SJSA1 (cell line): ENCODE measurements around the gene CTNNA3. TPM values are rescaled to one million over a fixed set of nuclear protein-coding genes. Genes with fewer than 3 reads are reported as not detected.

Source experiments
- DNase-seq, 2 experiments: peaks; one replicate each; pipeline ENCODE4 v3.0.0-alpha.2; 2015 to 2020; ENCODE audit warnings: low spot score in 2 of 2, low read depth in 1 of 2
- H3K27ac ChIP-seq: fragments of 250-450 bp; sonication (Bioruptor Pico); 2 replicates; pipeline ENCODE4 v1.5.1; 2020; ENCODE audit warnings: mild to moderate bottlenecking, moderate library complexity
- H3K27me3 ChIP-seq: fragments of 250-450 bp; sonication (Bioruptor Pico); replicated peaks from 2 replicates; pipeline ENCODE4 v1.5.1; 2020; ENCODE audit warnings: mild to moderate bottlenecking, moderate library complexity
- H3K36me3 ChIP-seq: fragments of 250-450 bp; sonication (Bioruptor Pico); 2 replicates; pipeline ENCODE4 v1.5.1; 2020; ENCODE audit warnings: mild to moderate bottlenecking
- H3K4me1 ChIP-seq: fragments of 250-450 bp; sonication (Bioruptor Pico); replicated peaks from 2 replicates; pipeline ENCODE4 v1.6.1; 2021; ENCODE audit warnings: mild to moderate bottlenecking
- H3K4me3 ChIP-seq: fragments of 250-450 bp; sonication (Bioruptor Pico); 2 replicates; pipeline ENCODE4 v1.5.1; 2020; ENCODE audit warnings: mild to moderate bottlenecking
- H3K9me3 ChIP-seq: fragments of 250-450 bp; sonication (Bioruptor Pico); replicated peaks from 2 replicates; pipeline ENCODE4 v1.5.1; 2020; ENCODE audit warnings: mild to moderate bottlenecking
- total RNA-seq: library from RNA; depleted of rRNA; stranded (reverse); fragments of >200 nt; shearing (Covaris generic); gene quantifications from 2 replicates; pipeline ENCODE4 v1.2.3, GENCODE V29; 2014

The CTNNA3 gene
- total RNA-seq, 1 experiment from 2014 or later: 0.18 TPM

DNA sequence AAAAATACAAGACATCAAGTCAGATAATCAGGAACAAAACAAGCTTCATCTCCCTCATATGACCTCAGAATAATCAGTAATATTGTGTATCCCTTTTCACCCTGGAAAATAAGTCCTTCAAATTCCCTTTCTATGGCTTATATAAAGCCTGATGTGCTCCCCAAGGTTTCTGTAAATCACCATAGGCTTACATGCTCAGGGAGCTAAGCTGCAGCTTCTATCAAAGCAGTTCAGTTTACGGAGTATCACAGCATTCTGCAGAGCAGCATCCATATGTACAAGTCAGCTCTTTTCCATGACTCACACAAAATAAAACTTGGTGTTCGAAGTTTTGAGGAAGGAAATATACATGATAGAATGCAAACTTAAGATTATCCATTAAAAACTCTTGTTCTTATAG, 544.5 kb downstream of the CTNNA3 start:
- H3K4me3 ChIP-seq: no peak overlapping the region
- no peak overlapping the region for H3K27ac ChIP-seq
- no peaks in the 10 kb centered on the region for H3K9me3 ChIP-seq
- no peak for DNase-seq
- no peaks in the 10 kb centered on the region for H3K27me3 ChIP-seq
- no peaks in the 10 kb centered on the region for H3K4me1 ChIP-seq
- no peaks in the 10 kb centered on the region for H3K36me3 ChIP-seq

DNA sequence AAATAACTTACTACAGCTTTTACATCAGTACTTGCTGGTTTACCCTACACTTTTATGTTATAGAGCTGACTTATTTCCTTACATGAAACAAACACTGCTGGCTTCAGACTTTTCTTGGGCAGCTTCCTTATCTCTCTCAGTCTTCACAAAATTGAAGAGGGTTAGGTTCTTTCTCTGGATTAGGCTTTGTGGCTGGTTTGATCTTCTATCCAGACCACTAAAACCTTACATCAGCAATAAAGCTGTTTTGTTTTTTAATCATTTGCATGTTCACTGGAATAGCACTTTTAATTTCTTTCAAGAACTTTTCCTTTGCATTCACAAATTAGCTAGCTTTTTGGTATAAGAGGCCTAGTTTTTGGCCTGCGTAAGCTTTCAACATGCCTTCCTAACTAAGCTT, 551.5 kb downstream of the CTNNA3 start:
- Histone ChIP-seq H3K36me3 (no peaks in the 10 kb centered on the region), H3K4me3 (no peak overlapping the region), H3K9me3 (no peaks in the 10 kb centered on the region), H3K4me1 (no peaks in the 10 kb centered on the region), H3K27ac (no peak overlapping the region), H3K27me3 (no peaks in the 10 kb centered on the region)
- DNase-seq: no peak

DNA sequence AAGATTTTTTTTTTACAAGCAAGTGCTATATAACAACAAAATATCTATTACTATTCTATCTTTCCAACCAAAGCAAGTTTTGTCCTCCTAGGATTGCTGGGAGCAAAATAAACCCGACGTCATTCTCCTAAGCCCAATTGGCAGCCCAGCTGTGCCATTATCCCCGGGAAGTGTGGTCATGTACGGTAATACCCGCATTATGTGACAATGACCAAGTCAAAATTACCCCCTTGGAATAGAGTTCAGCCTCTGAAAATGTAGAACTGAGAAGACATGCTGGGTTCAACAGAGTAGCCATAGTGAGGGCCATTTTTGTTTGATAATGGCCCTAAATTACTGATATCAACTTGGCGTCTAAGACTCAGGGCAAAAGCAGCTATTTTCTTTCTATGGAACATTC, 554.7 kb downstream of the CTNNA3 start:
- Histone ChIP-seq H3K27ac (no peak overlapping the region), H3K9me3 (no peaks in the 10 kb centered on the region), H3K4me3 (no peak overlapping the region), H3K27me3 (no peaks in the 10 kb centered on the region), H3K4me1 (no peaks in the 10 kb centered on the region), H3K36me3 (no peaks in the 10 kb centered on the region)
- DNase-seq: no peak

DNA sequence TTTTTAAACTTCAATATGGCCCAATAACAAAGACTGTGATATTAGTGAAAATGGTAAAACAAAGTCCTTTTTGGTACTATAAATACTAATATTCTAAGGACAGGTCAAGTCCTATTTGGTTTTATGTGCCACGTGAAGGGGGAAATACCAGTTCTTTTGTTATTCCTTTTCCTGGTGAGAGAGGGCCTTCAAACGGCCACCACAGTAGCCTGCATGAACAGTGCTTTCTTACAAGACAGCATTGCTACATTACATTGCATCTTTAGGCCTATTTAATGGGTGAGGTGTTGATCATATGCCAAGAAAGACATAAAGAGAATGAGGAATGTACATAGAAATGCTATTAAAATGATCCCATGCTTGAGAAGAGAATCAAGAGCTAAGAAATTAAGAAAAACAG, 555.4 kb downstream of the CTNNA3 start:
- Histone ChIP-seq H3K36me3 (no peaks in the 10 kb centered on the region), H3K9me3 (no peaks in the 10 kb centered on the region), H3K27me3 (no peaks in the 10 kb centered on the region), H3K4me1 (no peaks in the 10 kb centered on the region), H3K4me3 (no peak overlapping the region), H3K27ac (no peak overlapping the region)
- no peak for DNase-seq

DNA sequence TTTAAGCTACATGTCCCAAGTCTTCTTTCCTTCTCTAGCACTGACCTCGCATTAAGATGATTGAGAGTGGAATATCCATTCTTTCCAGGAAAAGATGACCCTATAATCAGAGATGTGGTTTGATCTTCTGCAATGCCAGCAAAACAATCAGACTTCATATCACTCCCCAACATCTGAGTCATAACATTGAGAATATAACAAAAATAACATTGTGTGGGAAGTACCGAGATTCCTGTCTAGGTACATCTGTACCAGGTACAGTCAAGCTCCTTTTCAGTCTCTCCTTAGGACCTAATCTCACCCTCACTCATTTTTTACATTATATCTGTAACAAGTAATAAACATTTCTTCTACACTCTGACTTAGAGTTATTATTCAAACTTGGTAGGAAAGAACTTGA, 568.6 kb downstream of the CTNNA3 start:
- Histone ChIP-seq H3K4me3 (no peak overlapping the region), H3K4me1 (no peaks in the 10 kb centered on the region), H3K27me3 (no peaks in the 10 kb centered on the region), H3K36me3 (no peaks in the 10 kb centered on the region), H3K27ac (no peak overlapping the region), H3K9me3 (no peaks in the 10 kb centered on the region)
- DNase-seq: no peak

DNA sequence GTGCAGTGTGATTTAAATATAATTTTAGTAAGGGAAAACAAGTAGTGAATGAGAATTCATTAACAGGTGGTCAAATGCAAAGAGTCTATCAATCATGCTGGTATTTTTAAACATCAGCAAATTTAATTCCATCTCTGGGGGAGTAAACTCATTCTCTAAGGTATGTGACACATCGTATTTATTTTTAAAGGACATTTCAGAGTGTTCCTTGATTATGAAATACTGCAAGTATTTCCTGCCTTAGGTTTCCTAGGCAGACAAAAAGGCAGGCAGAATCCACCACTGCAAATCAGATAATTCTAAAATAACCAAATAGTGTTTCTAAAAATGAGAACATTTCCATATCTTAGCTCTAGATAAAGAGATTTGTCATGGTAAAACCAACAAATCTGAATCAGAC, 576.3 kb downstream of the CTNNA3 start:
- Histone ChIP-seq H3K9me3 (no peaks in the 10 kb centered on the region), H3K27ac (no peak overlapping the region), H3K36me3 (no peaks in the 10 kb centered on the region), H3K4me3 (no peak overlapping the region), H3K4me1 (no peaks in the 10 kb centered on the region), H3K27me3 (no peaks in the 10 kb centered on the region)
- DNase-seq: no peak

DNA sequence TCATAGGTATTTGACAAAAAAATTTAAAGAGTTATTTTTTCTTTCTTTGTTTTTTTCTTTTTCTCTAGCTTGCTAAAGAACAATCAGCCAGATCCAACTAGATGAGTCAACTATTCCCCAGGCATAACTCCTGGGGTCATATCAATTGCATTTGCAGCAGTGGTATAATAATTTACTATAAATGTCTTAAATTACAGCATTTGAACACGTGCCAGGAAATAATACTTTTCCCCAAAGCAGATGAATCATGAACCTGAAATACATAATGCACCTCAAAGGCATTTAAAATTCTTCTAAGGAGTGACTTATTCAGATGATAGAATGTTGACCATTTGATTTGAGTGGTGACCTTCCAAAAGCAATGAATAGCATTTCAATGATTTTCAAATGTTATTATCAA, 580.0 kb downstream of the CTNNA3 start:
- H3K9me3 ChIP-seq: no peaks in the 10 kb centered on the region
- no peak overlapping the region for H3K27ac ChIP-seq
- H3K4me3 ChIP-seq: no peak overlapping the region
- no peaks in the 10 kb centered on the region for H3K27me3 ChIP-seq
- no peaks in the 10 kb centered on the region for H3K4me1 ChIP-seq
- H3K36me3 ChIP-seq: no peaks in the 10 kb centered on the region
- DNase-seq: no peak

DNA sequence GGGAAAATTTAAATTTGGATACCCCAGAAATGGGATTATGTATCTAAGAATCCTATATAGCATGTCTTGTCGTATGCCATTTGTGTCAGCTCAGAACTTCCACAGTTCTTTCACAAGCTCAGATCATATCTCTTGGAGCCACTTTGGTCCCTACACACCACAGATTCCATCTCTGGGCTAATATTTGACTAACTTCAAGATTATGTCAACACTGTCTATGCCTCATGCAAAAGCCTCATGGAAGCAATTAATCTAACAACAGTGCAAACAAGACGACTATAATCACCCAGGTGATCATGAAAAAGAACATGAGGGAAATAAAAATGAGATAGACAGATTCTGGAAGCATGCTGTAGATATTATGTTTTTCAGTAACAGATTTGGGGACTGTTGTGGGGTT, 581.0 kb downstream of the CTNNA3 start:
- no peak for DNase-seq
- no peaks in the 10 kb centered on the region for H3K9me3 ChIP-seq
- no peaks in the 10 kb centered on the region for H3K27me3 ChIP-seq
- H3K4me1 ChIP-seq: no peaks in the 10 kb centered on the region
- no peak overlapping the region for H3K27ac ChIP-seq
- H3K36me3 ChIP-seq: no peaks in the 10 kb centered on the region
- H3K4me3 ChIP-seq: no peak overlapping the region

DNA sequence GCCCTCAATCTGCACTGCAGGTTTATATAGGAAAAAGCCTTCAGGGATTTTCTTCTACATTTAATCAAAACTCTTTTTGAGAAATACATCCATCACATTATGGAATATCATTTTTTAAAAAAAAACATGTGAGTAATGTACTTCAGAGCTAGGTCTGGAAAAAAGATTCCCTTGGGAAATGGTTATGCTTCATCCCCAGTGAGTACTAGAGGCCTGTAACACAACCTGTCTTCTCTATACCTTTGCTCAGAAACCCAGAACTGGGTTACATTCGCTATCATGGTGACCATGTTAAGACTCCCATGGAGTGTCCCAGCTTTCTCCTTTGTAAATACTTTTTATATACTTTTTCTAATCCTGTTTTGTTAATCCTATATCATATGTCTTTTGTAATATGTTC, 583.2 kb downstream of the CTNNA3 start:
- Histone ChIP-seq H3K27ac (no peak overlapping the region), H3K4me1 (no peaks in the 10 kb centered on the region), H3K9me3 (no peaks in the 10 kb centered on the region), H3K36me3 (no peaks in the 10 kb centered on the region), H3K4me3 (no peak overlapping the region), H3K27me3 (no peaks in the 10 kb centered on the region)
- DNase-seq: no peak

DNA sequence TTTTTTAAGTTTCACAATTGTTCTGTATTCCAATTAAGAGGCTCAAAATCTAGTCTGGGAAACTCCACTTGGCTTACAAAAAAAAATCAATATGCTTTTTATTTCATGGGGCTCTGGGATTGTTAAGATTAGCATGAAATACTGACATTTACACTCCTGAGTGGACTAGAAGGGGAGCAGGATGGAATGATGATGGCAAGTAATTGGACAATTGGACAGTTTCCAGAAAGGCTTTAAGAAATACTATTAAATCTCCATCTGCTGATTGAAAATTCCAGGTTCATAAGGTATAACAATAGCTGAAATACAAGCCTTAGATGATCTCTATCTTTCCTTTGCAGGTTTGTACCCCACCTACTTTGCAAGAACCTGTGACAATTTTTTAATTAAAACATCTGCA, 585.7 kb downstream of the CTNNA3 start:
- H3K27ac ChIP-seq: no peak overlapping the region
- no peak for DNase-seq
- no peaks in the 10 kb centered on the region for H3K9me3 ChIP-seq
- H3K36me3 ChIP-seq: no peaks in the 10 kb centered on the region
- H3K27me3 ChIP-seq: no peaks in the 10 kb centered on the region
- no peak overlapping the region for H3K4me3 ChIP-seq
- no peaks in the 10 kb centered on the region for H3K4me1 ChIP-seq

DNA sequence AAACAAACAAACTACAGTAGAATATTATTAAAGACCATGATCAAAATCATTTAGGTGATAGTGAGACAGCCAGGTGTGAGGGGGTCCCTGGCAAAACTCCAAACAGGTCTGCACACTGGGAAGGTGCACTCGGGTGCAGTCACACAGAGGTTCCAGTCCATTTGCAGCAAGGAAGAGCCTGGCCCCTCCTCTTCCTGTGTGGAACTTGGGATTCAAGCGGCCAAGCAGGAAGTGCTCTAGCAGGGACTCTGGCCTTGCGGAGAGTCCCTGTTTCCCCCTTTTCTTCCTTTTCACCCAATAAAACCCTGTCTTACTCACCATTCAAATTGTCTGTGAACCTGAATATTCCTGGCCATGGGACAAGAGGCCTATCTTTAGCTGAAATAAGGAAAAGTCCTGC, 588.3 kb downstream of the CTNNA3 start:
- no peak for DNase-seq
- H3K36me3 ChIP-seq: no peaks in the 10 kb centered on the region
- no peak overlapping the region for H3K27ac ChIP-seq
- H3K4me3 ChIP-seq: no peak overlapping the region
- no peaks in the 10 kb centered on the region for H3K4me1 ChIP-seq
- H3K9me3 ChIP-seq: no peaks in the 10 kb centered on the region
- H3K27me3 ChIP-seq: no peaks in the 10 kb centered on the region

DNA sequence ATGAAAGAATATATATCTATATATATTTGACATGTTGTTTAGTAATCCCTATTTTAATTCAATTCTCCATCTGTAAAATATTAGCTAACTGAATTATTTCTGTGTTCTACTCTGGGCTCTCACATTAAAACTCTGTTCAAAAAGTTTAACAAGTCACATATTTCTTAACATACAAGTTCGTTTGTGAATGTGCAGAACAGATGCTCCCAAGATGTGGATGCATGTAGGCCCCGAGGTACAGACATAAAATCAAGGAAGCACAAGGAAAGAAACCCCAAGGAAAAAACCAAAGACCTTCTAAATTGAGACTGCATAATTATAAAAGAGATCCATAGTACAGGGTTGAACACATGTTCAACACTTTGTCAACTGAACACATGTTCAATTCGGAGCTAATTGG, 595.0 kb downstream of the CTNNA3 start:
- no peaks in the 10 kb centered on the region; the same call in 1 of the 2 replicates for H3K27me3 ChIP-seq
- DNase-seq: no peak
- H3K27ac ChIP-seq: no peak overlapping the region
- no peaks in the 10 kb centered on the region for H3K4me1 ChIP-seq
- no peaks in the 10 kb centered on the region for H3K9me3 ChIP-seq
- H3K4me3 ChIP-seq: no peak overlapping the region
- H3K36me3 ChIP-seq: no peaks in the 10 kb centered on the region

DNA sequence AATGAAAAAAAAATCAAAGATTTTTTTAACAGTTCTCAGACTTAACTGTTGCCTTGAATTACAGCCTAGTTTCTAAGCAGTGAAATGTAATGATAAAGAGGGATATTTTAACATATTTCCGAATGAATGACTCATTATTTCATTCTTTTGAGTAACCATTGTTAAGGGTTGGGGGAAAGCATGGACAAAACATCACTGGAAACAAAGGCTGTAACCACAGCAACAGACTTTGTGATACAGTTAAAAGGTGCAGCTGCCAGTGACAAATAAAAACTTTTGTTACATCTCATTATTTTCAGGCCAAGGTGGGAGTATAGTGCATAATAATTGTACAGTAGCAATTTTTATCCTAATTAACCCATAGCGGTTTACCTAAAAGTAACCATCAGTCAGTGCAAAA, 597.5 kb downstream of the CTNNA3 start:
- no peak overlapping the region for H3K27ac ChIP-seq
- H3K4me1 ChIP-seq: no peaks in the 10 kb centered on the region
- no peak overlapping the region for H3K4me3 ChIP-seq
- H3K9me3 ChIP-seq: no peaks in the 10 kb centered on the region
- H3K36me3 ChIP-seq: no peaks in the 10 kb centered on the region
- DNase-seq: no peak
- no peaks in the 10 kb centered on the region; the same call in 1 of the 2 replicates for H3K27me3 ChIP-seq

DNA sequence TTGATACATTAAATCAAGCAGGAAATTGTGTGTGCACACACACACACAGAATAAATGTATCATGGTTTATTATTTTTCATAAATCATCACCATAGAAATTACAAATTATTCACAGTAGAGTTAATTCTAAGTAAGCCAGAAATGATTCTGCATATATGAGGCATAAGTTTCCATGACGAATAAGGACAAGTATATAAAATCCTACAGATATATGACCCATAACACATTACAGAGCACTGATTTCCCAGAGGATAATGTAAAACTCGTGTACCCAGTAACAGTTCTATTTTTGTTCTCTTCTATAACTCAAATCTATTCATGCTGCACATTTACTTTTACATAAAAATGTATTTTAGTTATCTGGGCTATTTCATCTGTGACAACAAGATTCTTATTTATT, 600.5 kb downstream of the CTNNA3 start:
- Histone ChIP-seq H3K27me3 (no peaks in the 10 kb centered on the region; the same call in 1 of the 2 replicates), H3K27ac (no peak overlapping the region), H3K36me3 (no peaks in the 10 kb centered on the region), H3K4me3 (no peak overlapping the region), H3K9me3 (no peaks in the 10 kb centered on the region), H3K4me1 (no peaks in the 10 kb centered on the region)
- DNase-seq: no peak

DNA sequence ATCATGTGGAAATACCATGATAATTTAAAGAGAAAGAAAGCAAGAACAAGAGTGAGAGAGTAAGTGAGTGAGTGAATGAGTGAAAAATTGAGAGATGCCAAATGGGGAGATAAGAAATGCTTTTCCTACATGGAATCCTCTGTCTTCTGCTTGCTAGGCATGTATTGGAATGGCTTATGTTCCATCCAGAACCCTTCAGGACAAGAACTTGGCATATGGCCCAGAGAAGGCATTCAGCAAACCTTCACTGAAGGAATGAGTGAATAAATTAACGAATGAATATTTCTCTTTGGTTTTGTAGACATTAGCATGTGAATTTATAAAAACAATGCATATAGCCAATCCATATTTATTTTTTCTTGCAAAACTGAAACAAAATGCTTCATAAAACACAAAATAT, 608.0 kb downstream of the CTNNA3 start:
- H3K36me3 ChIP-seq: no peaks in the 10 kb centered on the region
- H3K4me3 ChIP-seq: no peak overlapping the region
- H3K9me3 ChIP-seq: no peaks in the 10 kb centered on the region
- no peaks in the 10 kb centered on the region for H3K4me1 ChIP-seq
- H3K27ac ChIP-seq: no peak overlapping the region
- no peaks in the 10 kb centered on the region for H3K27me3 ChIP-seq
- no peak for DNase-seq

DNA sequence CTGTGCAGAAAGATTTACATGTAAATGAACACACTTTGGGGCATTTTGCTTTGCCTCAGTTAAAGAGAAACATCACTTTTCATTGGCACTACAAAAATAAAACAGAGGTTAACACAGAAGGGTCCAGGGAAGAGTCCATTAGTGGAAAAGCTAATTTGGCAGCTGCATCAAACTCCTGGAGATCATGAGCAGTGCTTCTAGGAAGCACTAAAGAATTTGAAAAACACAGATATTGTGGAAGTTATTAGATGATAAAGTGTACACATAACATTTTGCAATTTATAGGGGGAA, 608.9 kb downstream of the CTNNA3 start:
- Histone ChIP-seq H3K4me1 (no peaks in the 10 kb centered on the region), H3K27ac (no peak overlapping the region), H3K27me3 (no peaks in the 10 kb centered on the region), H3K36me3 (no peaks in the 10 kb centered on the region), H3K9me3 (no peaks in the 10 kb centered on the region), H3K4me3 (no peak overlapping the region)
- DNase-seq: no peak
